Heart left ventricle (tissue), 13 donors: Measurements from ENCODE around the gene NR1H2.
"Not testable (repeated sequence)": the region's sequence is repeated elsewhere in the genome, so short reads cannot be mapped to it uniquely, and the experiment has no call there.

ENCODE experiments used
- POLR2A ChIP-seq, 2 donors: fragments of 450-650 bp; IDR thresholded peaks; one replicate each; pipeline ENCODE4 v1.6.1; 2017; ENCODE audit warnings: antibody characterized with exemption in 2 of 2, mild to moderate bottlenecking in 2 of 2, moderate library complexity in 2 of 2
- TF ChIP-seq, protein P1 (sequence below), 12 donors: fragments of 200-600 bp; sonication (generic) in 4 of 12; IDR thresholded peaks; one replicate each; pipeline versions ENCODE4 v1.5.0 to v1.8.0; 2018 to 2022; ENCODE audit warnings: antibody characterized with exemption in 12 of 12, mild to moderate bottlenecking in 5 of 12
- donor health status: ischemic (EF 13 %, LVEDD 7.1; RV severe dilation, severe dysfunction).
- donor health status: DM: no; HTN: yes; CAD: no.
- donor health status: DM: no; HTN: no; CAD: no.
- donor health status: ischemic (EF 25% LVEDD 6.9; RV normal size, moderate dysfunction).
- donor health status: ischemic (EF 25% LVEDD 5.7; RV mildly dilated, moderate dysfunction).
- donor health status: ischemic (EF 35%, LVEDD 5.7; RV mildly dilated, moderate dysfunction).
- donor health status: nonischemic (EF 11% LVEDD 7.7; RV severe dilation, severe dysfunction).
- donor health status: DM: yes; HTN: yes; CAD: no.
- donor health status: PGD.
- donor health status: ischemic (EF 29% LVEDD 5.4; RV normal size, mild dysfunction).
- donor health status: nonischemic (EF 23%, LVEDD 6.1; RV moderate dilation, normal function).

DNA sequence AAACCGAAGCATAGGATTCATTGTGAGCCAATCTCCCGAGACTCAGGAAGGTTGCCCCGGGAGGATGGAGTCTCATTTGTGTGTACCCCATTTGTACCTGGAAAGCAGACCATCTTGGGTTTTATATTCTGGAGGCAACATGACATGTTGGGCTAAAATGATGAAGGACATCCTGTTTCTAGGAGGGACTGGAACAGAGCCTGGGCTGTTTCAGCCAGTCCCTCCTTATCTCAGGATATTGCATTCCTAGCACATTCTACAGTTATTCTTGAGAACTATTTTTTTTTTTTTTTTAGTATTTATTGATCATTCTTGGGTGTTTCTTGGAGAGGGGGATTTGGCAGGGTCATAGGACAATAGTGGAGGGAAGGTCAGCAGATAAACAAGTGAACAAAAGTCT, 14.0 kb downstream of the NR1H2 start:
- TF ChIP-seq POLR2A (IDR thresholded peaks at IDR 0.05), result not testable (repeated sequence)
- TF ChIP-seq, protein P1, sequence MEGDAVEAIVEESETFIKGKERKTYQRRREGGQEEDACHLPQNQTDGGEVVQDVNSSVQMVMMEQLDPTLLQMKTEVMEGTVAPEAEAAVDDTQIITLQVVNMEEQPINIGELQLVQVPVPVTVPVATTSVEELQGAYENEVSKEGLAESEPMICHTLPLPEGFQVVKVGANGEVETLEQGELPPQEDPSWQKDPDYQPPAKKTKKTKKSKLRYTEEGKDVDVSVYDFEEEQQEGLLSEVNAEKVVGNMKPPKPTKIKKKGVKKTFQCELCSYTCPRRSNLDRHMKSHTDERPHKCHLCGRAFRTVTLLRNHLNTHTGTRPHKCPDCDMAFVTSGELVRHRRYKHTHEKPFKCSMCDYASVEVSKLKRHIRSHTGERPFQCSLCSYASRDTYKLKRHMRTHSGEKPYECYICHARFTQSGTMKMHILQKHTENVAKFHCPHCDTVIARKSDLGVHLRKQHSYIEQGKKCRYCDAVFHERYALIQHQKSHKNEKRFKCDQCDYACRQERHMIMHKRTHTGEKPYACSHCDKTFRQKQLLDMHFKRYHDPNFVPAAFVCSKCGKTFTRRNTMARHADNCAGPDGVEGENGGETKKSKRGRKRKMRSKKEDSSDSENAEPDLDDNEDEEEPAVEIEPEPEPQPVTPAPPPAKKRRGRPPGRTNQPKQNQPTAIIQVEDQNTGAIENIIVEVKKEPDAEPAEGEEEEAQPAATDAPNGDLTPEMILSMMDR (IDR thresholded peaks at IDR 0.05), result not testable (repeated sequence)
